Pancreas (tissue), 10 donors: ENCODE measurements around the gene PRUNE1. TPM values are rescaled to one million over a fixed set of nuclear protein-coding genes. Genes with fewer than 3 reads are reported as not detected.

Source experiments
- ATAC-seq, 4 donors: fragments of 200-7000 bp; cut with Tn5 transposase; one replicate each; pipeline versions ENCODE4 v1.8.0 to v1.9.1; 2020; ENCODE audit warnings: mild to moderate bottlenecking in 4 of 4, moderate library complexity in 4 of 4
- DNase-seq, 6 donors: peaks; one replicate each; pipeline ENCODE4 v3.0.0-alpha.2; 2020
- FAIRE-seq: peaks from 2 replicates; lab custom pipeline; 2012; peaks lifted over from hg19 to GRCh38; lab: Jason Lieb, UNC
- H3K27ac ChIP-seq, 4 donors: fragments of 200-600 bp; sonication (generic); 1 replicate in 3 of 4; 2 replicates in 1 of 4; pipeline versions ENCODE4 v1.5.0 to v1.8.0; 2020
- H3K27me3 ChIP-seq, 4 donors: fragments of 200-600 bp; one replicate each; pipeline ENCODE4 v1.8.0; 2021
- H3K36me3 ChIP-seq, 3 donors: fragments of 200-600 bp; sonication (generic) in 1 of 3; one replicate each; pipeline versions ENCODE4 v1.5.0 to v1.8.0; 2020 to 2021
- H3K4me1 ChIP-seq, 3 donors: fragments of 200-600 bp; one replicate each; pipeline ENCODE4 v1.8.0; 2021
- H3K4me3 ChIP-seq, 4 donors: fragments of 200-600 bp; sonication (generic) in 2 of 4; one replicate each; pipeline versions ENCODE4 v1.5.0 to v1.8.0; 2020 to 2021
- H3K9me3 ChIP-seq, 4 donors: fragments of 200-600 bp; one replicate each; pipeline ENCODE4 v1.8.0; 2021
- WGBS, 2 donors: extraction: QIAGEN DNeasy Blood & Tissue Kit; methylation state at CpG; one replicate each; pipeline ENCODE4 v1.1.7; 2013; 5-methylcytosine and 5-hydroxymethylcytosine counted together
- intact Hi-C, 3 donors: fragments of 100-400 bp; cut with DNase I; formaldehyde crosslinking; loops; one replicate each; pipeline versions ENCODE4 v1.11.1 to v1.14.2; 2022
- polyA plus RNA-seq, 2 donors: library from polyadenylated mRNA; stranded (reverse); fragments of 200-250 nt; gene quantifications; one replicate each; pipeline ENCODE4 v1.2.3, GENCODE V29; 2013
- total RNA-seq, 6 donors: library from RNA; stranded (reverse); fragmentation: NEBNext Ultra II Directional in 4 of 6; extraction: Animal tissue kit (Norgen Biotek cat#: 25700) in 4 of 6; gene quantifications; one replicate each; pipeline versions ENCODE4 v1.2.1 to v1.2.4, GENCODE V29; 2021 to 2023
- TF ChIP-seq, protein P1 (sequence below), 4 donors: fragments of 200-600 bp; sonication (generic) in 3 of 4; IDR thresholded peaks; one replicate each; pipeline versions ENCODE4 v1.5.0 to v1.8.0; 2021; ENCODE audit warnings: antibody characterized with exemption in 4 of 4
- donor health status: healthy with polysubstance abuse.
- donor health status: DM: no; HTN: no; CAD: no; lungs with moderate emphysema.
- donor health status: DM: no; HTN: no; CAD: no.
- donor health status: control.
- donor health status: control.
- donor health status: Bipolar disorder and iron deficiency.
- donor health status: DM: yes; HTN: yes; CAD: no.
- donor health status: DM: no; HTN: no; CAD: no.
- donor health status: DM: no; HTN: no; CAD: no.
- donor health status: DM: yes; HTN: yes; CAD: no.

Gene PRUNE1
- total and polyA plus RNA-seq, 8 donors: 6.4 to 16.7 (median 8.1) TPM

DNA sequence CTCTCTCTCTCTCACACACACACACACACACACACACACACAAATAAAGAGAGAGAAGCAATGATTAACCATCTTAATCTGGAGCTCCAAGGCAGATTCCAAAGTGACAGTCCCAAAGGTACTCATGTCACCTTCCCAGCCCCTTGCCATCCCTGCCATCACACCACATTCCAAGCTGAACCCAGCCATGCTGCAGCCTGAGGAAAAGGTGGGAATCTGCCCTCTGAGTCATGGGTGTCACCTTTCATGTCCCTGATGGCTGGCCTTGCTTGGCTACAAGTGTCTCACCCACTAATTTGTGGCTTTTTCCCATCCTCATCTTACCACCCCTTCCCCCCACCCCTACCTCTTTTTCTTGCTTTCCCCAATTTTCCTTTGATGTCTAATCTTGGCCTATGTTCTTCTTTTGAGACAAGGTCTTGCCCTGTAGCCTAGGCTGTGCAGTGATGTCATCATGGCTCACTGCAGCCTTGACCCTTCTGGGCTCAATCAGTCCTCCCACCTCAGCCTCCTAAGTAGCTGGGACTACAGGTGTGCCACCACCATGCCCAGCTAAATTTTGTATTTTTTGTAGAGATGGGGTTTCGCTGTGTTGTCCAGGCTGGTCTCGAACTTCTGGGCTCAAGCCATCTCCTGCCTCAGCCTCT, 22.9 kb upstream of the PRUNE1 start:
- no peaks in the 10 kb centered on the region for H3K9me3 ChIP-seq
- no peak overlapping the region for H3K27ac ChIP-seq
- 77% methylated on average over 2 of the region's 2 CpGs for WGBS, 2 donors
- H3K27me3 ChIP-seq: no peaks in the 10 kb centered on the region
- intact Hi-C loops: no loop called here
- FAIRE-seq (no peak), ATAC-seq (no peak), DNase-seq (no peak)
- no peak overlapping the region for H3K4me3 ChIP-seq
- no peaks in the 10 kb centered on the region for H3K36me3 ChIP-seq
- TF ChIP-seq, protein P1, sequence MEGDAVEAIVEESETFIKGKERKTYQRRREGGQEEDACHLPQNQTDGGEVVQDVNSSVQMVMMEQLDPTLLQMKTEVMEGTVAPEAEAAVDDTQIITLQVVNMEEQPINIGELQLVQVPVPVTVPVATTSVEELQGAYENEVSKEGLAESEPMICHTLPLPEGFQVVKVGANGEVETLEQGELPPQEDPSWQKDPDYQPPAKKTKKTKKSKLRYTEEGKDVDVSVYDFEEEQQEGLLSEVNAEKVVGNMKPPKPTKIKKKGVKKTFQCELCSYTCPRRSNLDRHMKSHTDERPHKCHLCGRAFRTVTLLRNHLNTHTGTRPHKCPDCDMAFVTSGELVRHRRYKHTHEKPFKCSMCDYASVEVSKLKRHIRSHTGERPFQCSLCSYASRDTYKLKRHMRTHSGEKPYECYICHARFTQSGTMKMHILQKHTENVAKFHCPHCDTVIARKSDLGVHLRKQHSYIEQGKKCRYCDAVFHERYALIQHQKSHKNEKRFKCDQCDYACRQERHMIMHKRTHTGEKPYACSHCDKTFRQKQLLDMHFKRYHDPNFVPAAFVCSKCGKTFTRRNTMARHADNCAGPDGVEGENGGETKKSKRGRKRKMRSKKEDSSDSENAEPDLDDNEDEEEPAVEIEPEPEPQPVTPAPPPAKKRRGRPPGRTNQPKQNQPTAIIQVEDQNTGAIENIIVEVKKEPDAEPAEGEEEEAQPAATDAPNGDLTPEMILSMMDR (IDR thresholded peaks at IDR 0.05): no peak
- H3K4me1 ChIP-seq: no peaks in the 10 kb centered on the region

DNA sequence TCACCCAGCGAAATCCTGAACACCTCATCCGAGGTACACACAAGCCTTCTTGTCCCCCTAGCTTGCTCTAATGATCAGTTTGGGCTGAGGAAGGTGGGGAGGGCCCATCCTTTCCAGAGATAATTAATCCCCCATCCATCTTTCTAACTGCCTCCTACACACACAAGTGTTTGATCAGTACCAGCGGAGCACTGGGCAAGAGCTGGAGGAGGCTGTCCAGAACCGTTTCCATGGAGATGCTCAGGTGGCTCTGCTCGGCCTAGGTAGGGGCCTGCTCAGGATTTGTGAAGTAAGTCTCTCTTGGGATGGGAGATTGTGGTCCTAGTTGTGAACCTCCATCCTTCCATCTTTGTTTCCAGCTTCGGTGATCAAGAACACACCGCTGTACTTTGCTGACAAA, 20.3 kb upstream of the PRUNE1 start:
- FAIRE-seq: no peak

DNA sequence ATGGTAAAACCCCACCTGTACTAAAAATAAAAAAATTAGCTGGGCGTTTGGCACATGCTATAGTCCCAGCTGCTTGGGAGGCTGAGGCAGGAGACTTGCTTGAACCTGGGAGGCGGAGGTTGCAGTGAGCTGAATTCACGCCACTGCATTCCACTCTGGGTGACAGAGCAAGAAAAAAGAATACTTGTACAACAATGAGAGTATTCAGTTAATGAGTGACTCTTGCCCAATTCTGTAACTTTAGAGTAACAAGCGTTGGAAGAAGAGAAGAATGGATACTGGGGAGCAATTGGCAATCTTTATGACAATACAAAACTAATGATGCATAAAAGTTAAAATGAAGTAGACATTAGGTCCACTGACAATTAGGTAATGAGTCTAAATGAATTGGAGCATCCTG, 15.6 kb upstream of the PRUNE1 start:
- 50 to 51% methylated on average over 4 of the region's 4 CpGs for WGBS, 2 donors

More for the DNA sequence above, 20.3 kb upstream of the PRUNE1 start:
- intact Hi-C loops: no loop called here
- no peak overlapping the region for H3K4me3 ChIP-seq
- H3K9me3 ChIP-seq: no peaks in the 10 kb centered on the region
- no peaks in the 10 kb centered on the region for H3K4me1 ChIP-seq
- no peak overlapping the region for H3K27ac ChIP-seq
- no peaks in the 10 kb centered on the region for H3K27me3 ChIP-seq
- TF ChIP-seq, protein P1 (IDR thresholded peaks at IDR 0.05): no peak
- peak in 2 of 4 donors; percentile 51 to 54 for ATAC-seq
- WGBS, 2 donors: 61 to 72% methylated on average over 7 of the region's 7 CpGs
- DNase-seq: no peak
- H3K36me3 ChIP-seq: no peaks in the 10 kb centered on the region

DNA sequence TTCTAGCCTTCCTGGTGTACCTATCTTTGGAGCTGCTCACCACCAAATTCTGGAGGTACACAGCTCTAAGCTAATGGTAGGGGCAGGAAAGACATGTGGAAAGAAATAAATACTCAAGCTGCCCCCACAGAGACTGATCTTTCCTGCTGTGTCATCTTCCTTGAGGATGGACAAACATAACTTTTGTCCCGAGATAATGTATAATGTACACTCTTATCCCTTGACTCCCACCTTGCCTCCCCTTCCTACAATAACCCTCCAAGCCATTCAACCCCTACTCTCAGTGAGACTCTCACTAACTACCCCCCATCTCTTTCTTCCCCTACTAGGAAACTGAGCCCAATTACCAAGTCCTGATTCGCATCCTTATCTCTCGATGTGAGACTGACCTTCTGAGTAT, 14.0 kb upstream of the PRUNE1 start:
- FAIRE-seq (no peak), ATAC-seq (no peak), DNase-seq (no peak)
- TF ChIP-seq, protein P1 (IDR thresholded peaks at IDR 0.05): no peak
- WGBS, 2 donors: 56 to 59% methylated on average over 3 of the region's 3 CpGs
- Histone ChIP-seq H3K9me3 (no peaks in the 10 kb centered on the region), H3K27ac (no peak overlapping the region), H3K4me1 (no peaks in the 10 kb centered on the region), H3K36me3 (peaks cover 0 to 30% (median 15%) of the 10 kb centered on the region in 3 donors), H3K27me3 (no peaks in the 10 kb centered on the region), H3K4me3 (no peak overlapping the region)
- intact Hi-C loops: loop anchor here in 1 of 3 donors (10.0 kb wide), 1 partner anchor 179 kb away; no protein-coding TSS in a partner anchor

More for the DNA sequence above, 15.6 kb upstream of the PRUNE1 start:
- Histone ChIP-seq H3K27me3 (no peaks in the 10 kb centered on the region), H3K4me3 (no peak overlapping the region), H3K4me1 (no peaks in the 10 kb centered on the region), H3K36me3 (peaks cover 0 to 14% (median 6%) of the 10 kb centered on the region in 3 donors), H3K27ac (no peak overlapping the region), H3K9me3 (no peaks in the 10 kb centered on the region)
- intact Hi-C loops: loop anchor here in 1 of 3 donors (10.0 kb wide), 1 partner anchor 178 kb away; no protein-coding TSS in a partner anchor
- TF ChIP-seq, protein P1 (IDR thresholded peaks at IDR 0.05): no peak
- FAIRE-seq (no peak), DNase-seq (no peak), ATAC-seq (no peak)

DNA sequence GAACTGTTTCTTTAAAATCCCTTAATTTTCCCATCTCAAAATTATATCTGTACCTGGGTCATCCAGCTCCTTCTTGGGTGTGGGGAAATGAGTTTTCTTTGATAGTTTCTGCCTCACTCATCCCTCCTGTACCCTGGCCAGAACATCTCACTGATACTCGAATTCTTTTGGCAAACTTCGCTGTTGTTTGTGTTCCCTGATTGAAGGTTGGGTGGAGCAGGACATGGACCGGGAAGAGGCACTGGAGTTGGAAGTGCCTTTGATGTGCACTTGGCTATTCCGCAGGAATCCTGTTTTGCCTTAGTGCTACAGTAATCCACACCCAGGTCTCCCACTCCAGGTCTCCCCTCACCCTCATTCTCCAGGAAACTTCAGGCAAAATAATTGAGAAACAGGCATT, 12.8 kb upstream of the PRUNE1 start:
- Histone ChIP-seq H3K9me3 (no peaks in the 10 kb centered on the region), H3K36me3 (peaks cover 0 to 39% (median 21%) of the 10 kb centered on the region in 3 donors), H3K27ac (no peak overlapping the region), H3K4me1 (no peaks in the 10 kb centered on the region), H3K4me3 (no peak overlapping the region), H3K27me3 (no peaks in the 10 kb centered on the region)
- ATAC-seq (no peak), DNase-seq (no peak), FAIRE-seq (no peak)
- WGBS, 2 donors: 58 to 62% methylated on average over 4 of the region's 4 CpGs
- TF ChIP-seq, protein P1 (IDR thresholded peaks at IDR 0.05): no peak
- intact Hi-C loops: loop anchor here in 1 of 3 donors (10.0 kb wide), 1 partner anchor 181 kb away; no protein-coding TSS in a partner anchor
